Right atrium auricular region (tissue), 2 donors: ENCODE measurements around the gene ARID4B. TPM values are rescaled to one million over a fixed set of nuclear protein-coding genes. Genes with fewer than 3 reads are reported as not detected.

Experiments
- DNase-seq: peaks from one replicate; pipeline ENCODE4 v3.0.0-alpha.2; 2019; ENCODE audit warnings: low spot score
- H3K27ac ChIP-seq, 2 donors: fragments of 200-600 bp; sonication (generic); 1 replicate in 1 of 2; 2 replicates in 1 of 2; pipeline ENCODE4 v1.5.1; 2016 to 2019
- H3K27me3 ChIP-seq, 2 donors: fragments of 200-600 bp; sonication (generic); one replicate each; pipeline versions ENCODE4 v1.5.1 to v1.6.0; 2017 to 2019
- H3K36me3 ChIP-seq: fragments of 200-600 bp; sonication (generic); one replicate; pipeline ENCODE4 v1.5.1; 2016
- H3K4me1 ChIP-seq, 2 donors: fragments of 200-600 bp; sonication (generic); one replicate each; pipeline versions ENCODE4 v1.5.1 to v1.6.0; 2017 to 2019
- H3K4me3 ChIP-seq, 2 donors: fragments of 200-600 bp; sonication (generic); 1 replicate in 1 of 2; 2 replicates in 1 of 2; pipeline ENCODE4 v1.5.1; 2017 to 2019; ENCODE audit warnings: mild to moderate bottlenecking in 1 of 2, moderate library complexity in 1 of 2
- H3K9me3 ChIP-seq, 2 donors: fragments of 200-600 bp; sonication (generic); one replicate each; pipeline ENCODE4 v1.5.1; 2019
- CTCF ChIP-seq, 2 donors: fragments of 200-600 bp; sonication (generic); IDR thresholded peaks; one replicate each; pipeline ENCODE4 v1.5.1; 2019; ENCODE audit warnings: antibody characterized with exemption in 2 of 2
- total RNA-seq, 2 donors: library from RNA; depleted of rRNA; stranded (reverse); fragments of >200 nt; gene quantifications; one replicate each; pipeline ENCODE4 v1.1.0, GENCODE V29; 2016

Gene ARID4B
- total RNA-seq, 2 donors from 2014 or later = 15.9 to 16.1 TPM

GRCh38 chr1:235339746-235340145 lies 11.8 kb upstream of the ARID4B start:
- H3K36me3 ChIP-seq = peaks cover 54% of the 10 kb centered on the region

GRCh38 chr1:235336903-235337302 lies 8.9 kb upstream of the ARID4B start:
- Histone ChIP-seq H3K4me3 (no peak overlapping the region), H3K27ac (no peak overlapping the region), H3K9me3 (no peaks in the 10 kb centered on the region), H3K4me1 (peaks cover 0 to 18% of the 10 kb centered on the region in 2 donors), H3K27me3 (no peaks in the 10 kb centered on the region), H3K36me3 (peaks cover 40% of the 10 kb centered on the region)
- no peak for DNase-seq
- TF ChIP-seq CTCF (IDR thresholded peaks at IDR 0.05) = no peak

More at GRCh38 chr1:235339746-235340145, 11.8 kb upstream of the ARID4B start:
- DNase-seq = no peak
- Histone ChIP-seq H3K27me3 (no peaks in the 10 kb centered on the region), H3K27ac (no peak overlapping the region), H3K4me1 (peaks cover 0 to 13% of the 10 kb centered on the region in 2 donors), H3K4me3 (no peak overlapping the region), H3K9me3 (no peaks in the 10 kb centered on the region)
- TF ChIP-seq CTCF (IDR thresholded peaks at IDR 0.05) = no peak

- Histone ChIP-seq H3K27me3 (no peaks in the 10 kb centered on the region), H3K36me3 (peaks cover 11% of the 10 kb centered on the region), H3K4me3 (no peak overlapping the region), H3K4me1 (peaks cover 0 to 40% of the 10 kb centered on the region in 2 donors), H3K9me3 (no peaks in the 10 kb centered on the region), H3K27ac (no peak overlapping the region)
- no peak for TF ChIP-seq CTCF (IDR thresholded peaks at IDR 0.05)
- no peak for DNase-seq
Measured at GRCh38 chr1:235331401-235331800, 3.4 kb upstream of the ARID4B start.

GRCh38 chr1:235330918-235331285 lies 2.9 kb upstream of the ARID4B start:
- Histone ChIP-seq H3K4me3 (no peak overlapping the region), H3K27ac (no peak overlapping the region)

GRCh38 chr1:235329139-235329902 lies 1.3 kb upstream of the ARID4B start:
- peaks cover 0 to 57% of the 10 kb centered on the region in 2 donors for H3K4me1 ChIP-seq
- peak in 1 of 2 donors; percentile 30 for TF ChIP-seq CTCF (IDR thresholded peaks at IDR 0.05)
- no peaks in the 10 kb centered on the region for H3K27me3 ChIP-seq
- no peaks in the 10 kb centered on the region for H3K9me3 ChIP-seq
- no peaks in the 10 kb centered on the region for H3K36me3 ChIP-seq
- H3K27ac ChIP-seq = peak overlapping the region; percentile 92 to 94
- DNase-seq = no peak
- peak overlapping the region; percentile 72 to 92 for H3K4me3 ChIP-seq

More at GRCh38 chr1:235330918-235331285, 2.9 kb upstream of the ARID4B start:
- no peak for DNase-seq
- TF ChIP-seq CTCF (IDR thresholded peaks at IDR 0.05) = no peak
- Histone ChIP-seq H3K4me1 (peaks cover 0 to 41% of the 10 kb centered on the region in 2 donors), H3K27me3 (no peaks in the 10 kb centered on the region), H3K36me3 (peaks cover 6% of the 10 kb centered on the region), H3K9me3 (no peaks in the 10 kb centered on the region)
